Colonic mucosa (tissue), 4 donors: ENCODE results near the gene EXOC2. TPM values are rescaled to one million over a fixed set of nuclear protein-coding genes. Genes with fewer than 3 reads are reported as not detected.
A peak's percentile ranks its signal among the peaks of the same experiment; 100 is the strongest.

Experiments used
- DNase-seq: peaks from one replicate; pipeline ENCODE4 v3.0.0-alpha.2; 2020
- H3K27ac ChIP-seq: fragments of 200-600 bp; one replicate; pipeline ENCODE4 v1.8.0; 2021
- H3K27me3 ChIP-seq: fragments of 200-600 bp; one replicate; pipeline ENCODE4 v1.8.0; 2021
- H3K36me3 ChIP-seq: fragments of 200-600 bp; one replicate; pipeline ENCODE4 v1.8.0; 2021
- H3K4me1 ChIP-seq: fragments of 200-600 bp; one replicate; pipeline ENCODE4 v1.8.0; 2021; ENCODE audit warnings: mild to moderate bottlenecking
- H3K4me3 ChIP-seq: fragments of 200-600 bp; one replicate; pipeline ENCODE4 v1.8.0; 2021
- H3K9ac ChIP-seq, 2 donors: one replicate each; pipeline ENCODE4 v1.7.0; 2013; ENCODE audit warnings: control low read depth in 2 of 2, low read depth in 2 of 2, low read length in 2 of 2
- H3K9me3 ChIP-seq: fragments of 200-600 bp; one replicate; pipeline ENCODE4 v1.8.0; 2021
- intact Hi-C: fragments of 100-400 bp; cut with DNase I; formaldehyde crosslinking; loops from one replicate; pipeline ENCODE4 v1.14.1; 2022
- total RNA-seq, 2 donors: library from RNA; stranded (reverse); fragmentation: NEBNext Ultra II Directional in 1 of 2; extraction: Animal tissue kit (Norgen Biotek cat#: 25700) in 1 of 2; gene quantifications; one replicate each; pipeline ENCODE4 v1.2.1, GENCODE V29; 2021
- TF ChIP-seq, protein P1 (sequence below): fragments of 200-600 bp; IDR thresholded peaks from one replicate; pipeline ENCODE4 v1.8.0; 2022; ENCODE audit warnings: antibody characterized with exemption, mild to moderate bottlenecking
- donor health status: healthy.
- donor health status: DM: no; HTN: no; CAD: no.
- donor health status: DM: no; HTN: no; CAD: no.

The EXOC2 gene
- total RNA-seq, 2 donors from 2014 or later = 18.3 to 19.6 TPM

DNA sequence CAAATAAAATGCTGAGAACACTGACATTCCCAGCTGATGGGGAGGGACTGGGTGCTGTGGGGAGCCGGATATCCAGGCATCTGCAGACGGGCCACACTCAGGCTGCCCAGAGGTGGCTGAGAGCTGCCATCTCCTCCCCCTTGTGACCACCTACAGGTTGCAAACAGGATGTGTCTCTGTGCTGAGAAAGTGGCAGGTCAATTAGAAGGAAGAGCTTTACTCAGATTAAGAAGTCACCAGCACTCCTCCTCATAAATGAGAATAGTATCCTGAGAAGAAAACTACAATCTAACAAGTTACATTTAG lies 99.1 kb downstream of the EXOC2 start:
- no peak overlapping the region for H3K4me3 ChIP-seq
- no peak for DNase-seq
- no peaks in the 10 kb centered on the region for H3K4me1 ChIP-seq
- intact Hi-C loops = loop anchor here (5.0 kb wide), 1 partner anchor 193 kb away; no protein-coding TSS in a partner anchor
- H3K27me3 ChIP-seq = no peaks in the 10 kb centered on the region
- no peak overlapping the region for H3K9ac ChIP-seq
- TF ChIP-seq, protein P1, sequence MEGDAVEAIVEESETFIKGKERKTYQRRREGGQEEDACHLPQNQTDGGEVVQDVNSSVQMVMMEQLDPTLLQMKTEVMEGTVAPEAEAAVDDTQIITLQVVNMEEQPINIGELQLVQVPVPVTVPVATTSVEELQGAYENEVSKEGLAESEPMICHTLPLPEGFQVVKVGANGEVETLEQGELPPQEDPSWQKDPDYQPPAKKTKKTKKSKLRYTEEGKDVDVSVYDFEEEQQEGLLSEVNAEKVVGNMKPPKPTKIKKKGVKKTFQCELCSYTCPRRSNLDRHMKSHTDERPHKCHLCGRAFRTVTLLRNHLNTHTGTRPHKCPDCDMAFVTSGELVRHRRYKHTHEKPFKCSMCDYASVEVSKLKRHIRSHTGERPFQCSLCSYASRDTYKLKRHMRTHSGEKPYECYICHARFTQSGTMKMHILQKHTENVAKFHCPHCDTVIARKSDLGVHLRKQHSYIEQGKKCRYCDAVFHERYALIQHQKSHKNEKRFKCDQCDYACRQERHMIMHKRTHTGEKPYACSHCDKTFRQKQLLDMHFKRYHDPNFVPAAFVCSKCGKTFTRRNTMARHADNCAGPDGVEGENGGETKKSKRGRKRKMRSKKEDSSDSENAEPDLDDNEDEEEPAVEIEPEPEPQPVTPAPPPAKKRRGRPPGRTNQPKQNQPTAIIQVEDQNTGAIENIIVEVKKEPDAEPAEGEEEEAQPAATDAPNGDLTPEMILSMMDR = no peak
- no peak overlapping the region for H3K27ac ChIP-seq
- H3K36me3 ChIP-seq = no peaks in the 10 kb centered on the region
- no peaks in the 10 kb centered on the region for H3K9me3 ChIP-seq

GRCh38 chr6:593139-593906 lies 99.6 kb downstream of the EXOC2 start:
- H3K27ac ChIP-seq = no peak overlapping the region

GRCh38 chr6:589090-589489 lies 103.8 kb downstream of the EXOC2 start:
- intact Hi-C loops = no loop called here
- H3K9me3 ChIP-seq = no peaks in the 10 kb centered on the region
- H3K4me1 ChIP-seq = no peaks in the 10 kb centered on the region
- H3K4me3 ChIP-seq = no peak overlapping the region
- H3K27ac ChIP-seq = no peak overlapping the region
- no peaks in the 10 kb centered on the region for H3K27me3 ChIP-seq
- H3K36me3 ChIP-seq = no peaks in the 10 kb centered on the region
- TF ChIP-seq, protein P1 = no peak
- DNase-seq = no peak
- no peak overlapping the region for H3K9ac ChIP-seq

More at GRCh38 chr6:593139-593906, 99.6 kb downstream of the EXOC2 start:
- H3K4me1 ChIP-seq = no peaks in the 10 kb centered on the region
- H3K4me3 ChIP-seq = no peak overlapping the region
- TF ChIP-seq, protein P1 = peak; percentile 61
- intact Hi-C loops = loop anchor here (5.0 kb wide), 1 partner anchor 194 kb away; no protein-coding TSS in a partner anchor
- peak; percentile 55 for DNase-seq
- no peaks in the 10 kb centered on the region for H3K27me3 ChIP-seq
- no peaks in the 10 kb centered on the region for H3K9me3 ChIP-seq
- H3K9ac ChIP-seq = no peak overlapping the region
- no peaks in the 10 kb centered on the region for H3K36me3 ChIP-seq

DNA sequence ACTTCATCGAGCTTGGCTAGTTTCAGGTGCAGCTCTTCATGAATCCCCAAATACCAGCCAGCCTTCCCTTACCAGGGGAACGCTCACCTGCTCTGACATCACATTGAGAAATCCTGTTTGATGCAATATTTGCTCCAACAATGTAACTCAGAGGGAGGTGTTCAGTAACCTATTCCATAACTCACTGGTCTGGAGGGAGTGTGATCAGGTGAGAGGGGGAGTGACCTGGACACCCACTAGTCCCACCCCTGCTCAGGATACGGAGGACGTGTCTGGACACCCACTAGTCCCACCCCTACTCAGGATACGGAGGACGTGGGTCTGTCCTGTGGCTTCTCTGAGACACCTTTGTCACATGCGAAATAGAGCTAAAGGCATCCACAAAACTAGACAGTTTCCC lies 106.4 kb downstream of the EXOC2 start:
- intact Hi-C loops = no loop called here
- H3K27me3 ChIP-seq = no peaks in the 10 kb centered on the region
- TF ChIP-seq, protein P1 = no peak
- H3K36me3 ChIP-seq = no peaks in the 10 kb centered on the region
- H3K9ac ChIP-seq = no peak overlapping the region
- H3K27ac ChIP-seq = no peak overlapping the region
- DNase-seq = no peak
- H3K4me3 ChIP-seq = no peak overlapping the region
- no peaks in the 10 kb centered on the region for H3K4me1 ChIP-seq
- no peaks in the 10 kb centered on the region for H3K9me3 ChIP-seq

GRCh38 chr6:583635-584034 lies 109.3 kb downstream of the EXOC2 start:
- Histone ChIP-seq H3K36me3 (no peaks in the 10 kb centered on the region), H3K27ac (no peak overlapping the region), H3K4me1 (no peaks in the 10 kb centered on the region), H3K9ac (no peak overlapping the region), H3K4me3 (no peak overlapping the region), H3K27me3 (no peaks in the 10 kb centered on the region), H3K9me3 (no peaks in the 10 kb centered on the region)
- intact Hi-C loops = no loop called here
- TF ChIP-seq, protein P1 = no peak
- no peak for DNase-seq
